ENCODE results near the gene PARVG. TPM values are rescaled to one million over a fixed set of nuclear protein-coding genes. Genes with fewer than 3 reads are reported as not detected.

The PARVG gene
- polyA plus RNA-seq, 3 donors, result 2.7 to 13.5 (median 7.3) TPM

DNA sequence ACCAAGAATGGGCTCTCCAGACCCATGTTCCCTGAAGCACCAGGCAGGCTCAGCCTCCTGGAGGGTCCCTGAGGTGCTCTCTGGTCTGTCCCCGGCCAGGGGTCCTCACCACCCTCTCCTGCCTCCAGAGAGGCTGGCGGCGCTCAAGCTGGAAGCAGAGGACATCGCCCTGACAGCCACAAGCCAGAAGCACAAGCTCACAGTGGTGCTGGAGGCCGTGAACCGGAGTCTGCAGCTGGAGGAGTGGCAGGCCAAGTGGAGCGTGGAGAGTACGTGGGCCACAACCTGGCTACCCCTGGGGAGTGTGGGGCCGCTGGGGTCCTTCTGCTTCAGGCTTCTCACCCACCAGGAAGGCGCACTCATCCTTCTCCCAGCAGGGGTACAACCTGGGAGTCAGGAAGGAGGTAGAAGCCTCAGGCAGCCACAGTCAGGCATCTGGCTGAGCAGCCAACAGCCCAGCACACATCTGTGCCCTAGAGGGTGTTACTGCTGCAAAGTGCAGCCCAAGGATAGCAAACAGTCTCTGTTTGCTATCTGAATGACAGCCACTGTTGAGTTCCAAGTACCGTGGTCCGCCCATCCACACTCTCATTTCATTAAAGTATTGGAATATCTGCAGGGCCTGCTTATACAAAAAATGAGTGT is 8.4 kb downstream of the PARVG start:
- H3K27ac ChIP-seq (ENCODE audit: low read depth, low read length), result no peak overlapping the region
- 85 to 95% (median 92%) methylated on average over 12 of the region's 12 CpGs for WGBS, 3 donors

DNA sequence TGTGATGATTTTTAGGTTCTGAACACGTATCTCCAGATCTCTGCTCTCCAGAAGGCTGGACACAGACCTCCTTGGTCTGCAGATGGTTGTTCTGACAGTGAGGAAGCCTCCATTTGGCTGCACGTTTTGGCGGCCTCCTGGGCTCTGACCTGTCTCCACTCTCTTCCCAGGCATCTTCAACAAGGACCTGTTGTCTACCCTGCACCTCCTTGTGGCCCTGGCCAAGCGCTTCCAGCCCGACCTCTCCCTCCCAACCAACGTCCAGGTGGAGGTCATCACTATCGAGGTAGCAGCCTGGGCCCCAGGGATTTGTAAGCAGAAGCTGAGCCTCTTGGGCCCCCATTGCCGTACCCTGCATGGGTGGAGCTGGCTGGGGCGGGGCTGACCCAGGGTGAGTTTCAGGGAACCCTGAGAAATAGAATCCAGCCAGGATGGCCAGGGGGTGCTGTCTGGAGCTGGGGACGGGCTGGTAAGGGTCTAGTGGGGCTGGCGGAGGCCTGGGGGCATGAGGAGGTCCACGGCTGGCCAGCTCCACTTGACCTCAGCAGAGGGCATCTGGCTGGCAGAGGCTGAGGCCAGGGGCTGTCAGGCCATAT is 9.8 kb downstream of the PARVG start:
- 72 to 83% (median 78%) methylated on average over 12 of the region's 12 CpGs for WGBS, 3 donors
- no peak overlapping the region for H3K27ac ChIP-seq (ENCODE audit: low read depth, low read length)

- WGBS, 3 donors, result 52 to 68% (median 61%) methylated on average over 8 to 9 of the region's 9 CpGs
Measured at GRCh38 chr22:44191036-44191454, 10.3 kb downstream of the PARVG start.

GRCh38 chr22:44192098-44192815 is 11.5 kb downstream of the PARVG start:
- no peak overlapping the region for H3K27ac ChIP-seq (ENCODE audit: low read depth, low read length)
- WGBS, 3 donors, result 76 to 79% (median 78%) methylated on average over 8 of the region's 8 CpGs

More at GRCh38 chr22:44191036-44191454, 10.3 kb downstream of the PARVG start:
- no peak overlapping the region for H3K27ac ChIP-seq (ENCODE audit: low read depth, low read length)

DNA sequence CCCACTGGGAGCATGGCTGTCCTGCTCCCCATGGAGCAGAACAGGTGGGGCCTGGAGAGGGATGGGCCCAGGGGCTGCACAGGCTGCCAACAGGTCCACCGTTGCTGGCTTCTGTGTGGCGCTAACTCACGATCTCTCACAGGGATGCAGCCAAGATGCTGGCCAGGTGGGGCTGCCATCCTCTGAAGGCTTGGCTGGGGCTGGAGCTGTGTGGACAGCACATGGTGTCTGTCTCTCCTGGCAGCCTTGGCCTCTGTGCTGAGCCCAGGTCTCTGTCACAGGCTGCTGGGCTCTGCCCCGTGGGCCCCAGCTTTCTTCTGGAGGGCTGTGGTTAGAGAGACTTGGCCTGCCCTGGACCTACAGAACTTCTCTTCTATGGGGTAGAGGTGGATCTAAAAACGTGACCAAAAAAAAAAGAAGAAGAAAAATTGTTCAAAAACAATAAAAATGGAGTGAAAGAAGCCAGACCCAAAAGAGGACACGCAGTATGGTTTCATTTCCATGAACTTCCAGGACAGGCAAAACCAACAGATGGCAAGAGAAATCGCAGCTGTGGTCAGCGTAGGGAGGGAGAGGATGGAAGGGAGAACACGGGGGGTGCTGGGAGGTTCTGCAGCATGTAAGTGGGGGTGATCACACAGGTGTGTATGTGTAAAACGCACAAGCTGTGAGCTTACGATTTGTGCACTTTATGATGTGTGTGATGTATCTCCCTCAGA is 12.2 kb downstream of the PARVG start:
- no peak overlapping the region for H3K27ac ChIP-seq (ENCODE audit: low read depth, low read length)
- WGBS, 3 donors, result 39 to 63% (median 46%) methylated on average over 11 of the region's 11 CpGs

DNA sequence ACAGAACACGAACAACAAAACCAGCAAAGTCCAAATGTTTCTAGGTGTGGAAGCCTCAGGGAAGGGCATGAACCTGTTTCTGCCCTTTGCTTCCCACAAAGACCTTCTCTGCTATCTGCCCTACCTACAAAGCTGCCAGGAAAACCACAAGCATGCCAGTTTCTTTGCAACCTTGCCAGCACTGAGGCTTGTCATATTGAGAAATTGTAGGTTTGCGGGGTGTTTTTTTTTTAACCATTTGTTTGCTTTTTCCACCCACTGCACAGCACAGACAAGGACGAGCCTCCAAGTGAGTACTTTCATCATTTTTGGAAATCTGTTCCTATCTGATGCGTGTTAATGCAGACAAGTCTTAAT is 12.8 kb downstream of the PARVG start:
- WGBS, 3 donors, result 35 to 43% (median 36%) methylated on average over 4 of the region's 4 CpGs

GRCh38 chr22:44194569-44194968 is 13.8 kb downstream of the PARVG start:
- WGBS, 3 donors, result 92 to 97% (median 93%) methylated on average over 2 of the region's 2 CpGs
- no peak overlapping the region for H3K27ac ChIP-seq (ENCODE audit: low read depth, low read length)

More for the DNA sequence above, 12.8 kb downstream of the PARVG start:
- H3K27ac ChIP-seq (ENCODE audit: low read depth, low read length), result no peak overlapping the region

GRCh38 chr22:44195189-44195871 is 14.6 kb downstream of the PARVG start:
- WGBS, 3 donors, result 39 to 69% (median 63%) methylated on average over 5 of the region's 5 CpGs
- no peak overlapping the region for H3K27ac ChIP-seq (ENCODE audit: low read depth, low read length)

DNA sequence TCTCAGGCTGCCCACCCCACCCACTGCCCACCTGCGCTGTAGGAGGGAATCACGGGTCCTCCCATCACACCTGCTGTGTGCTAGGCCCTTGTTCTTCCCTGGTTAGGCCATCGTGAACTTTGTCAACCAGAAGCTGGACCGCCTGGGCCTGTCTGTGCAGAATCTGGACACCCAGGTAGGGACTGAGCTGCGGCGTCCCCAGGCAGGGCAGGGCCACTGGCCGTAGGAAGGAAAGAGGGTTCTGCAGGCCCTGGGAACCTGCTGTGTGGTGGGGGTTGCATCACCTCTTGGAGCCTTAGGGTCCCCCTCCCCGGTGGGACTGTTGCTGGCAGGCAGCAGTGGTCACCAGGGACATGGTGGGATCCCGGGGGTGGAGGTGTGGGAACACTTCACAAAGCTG is 15.5 kb downstream of the PARVG start:
- no peak overlapping the region for H3K27ac ChIP-seq (ENCODE audit: low read depth, low read length)
- WGBS, 3 donors, result 48 to 66% (median 62%) methylated on average over 9 of the region's 9 CpGs

DNA sequence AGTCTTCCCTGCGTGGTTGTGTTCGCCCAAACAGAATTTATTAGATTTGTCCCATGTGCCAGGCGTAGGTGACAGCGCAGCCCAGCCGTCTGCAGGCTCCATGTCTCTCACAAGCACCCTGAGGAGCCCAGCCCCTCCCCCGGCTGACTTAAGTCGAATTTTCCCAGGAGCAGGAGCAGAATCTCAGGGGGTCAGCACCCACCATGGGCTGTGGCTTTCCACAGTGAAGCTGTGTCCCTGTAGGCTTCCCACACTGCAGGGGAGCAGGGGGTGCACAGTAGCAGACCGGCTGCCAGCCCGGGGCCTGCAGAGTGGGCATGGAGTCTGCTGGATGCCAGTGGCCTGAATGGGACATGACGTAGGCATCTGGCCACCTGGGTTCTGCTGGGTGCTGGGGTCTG is 16.0 kb downstream of the PARVG start:
- no peak overlapping the region for H3K27ac ChIP-seq (ENCODE audit: low read depth, low read length)
- 65 to 83% (median 80%) methylated on average over 10 of the region's 10 CpGs for WGBS, 3 donors

DNA sequence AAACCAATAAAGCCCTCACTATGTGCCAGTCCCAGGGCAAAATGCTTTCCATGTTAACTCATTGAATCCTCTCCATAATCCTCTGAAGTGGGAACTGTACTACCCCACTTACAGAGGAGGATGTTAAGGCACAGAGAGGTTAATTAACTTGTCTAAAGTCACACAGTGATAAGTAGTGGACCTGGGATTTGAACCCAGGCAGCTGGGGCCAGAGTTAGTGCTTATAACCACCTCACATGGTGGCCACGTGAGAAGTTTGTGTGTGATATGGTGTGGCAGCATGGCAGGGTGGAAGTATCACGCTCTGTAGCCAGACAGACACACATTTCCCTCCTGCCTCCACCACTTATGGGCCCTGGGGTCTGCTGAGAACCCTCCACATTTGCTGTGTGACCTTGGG is 16.5 kb downstream of the PARVG start:
- 89 to 95% (median 93%) methylated on average over 2 of the region's 2 CpGs for WGBS, 3 donors

GRCh38 chr22:44199164-44199563 is 18.4 kb downstream of the PARVG start:
- WGBS, 3 donors, result 55 to 97% (median 93%) methylated on average over 2 of the region's 2 CpGs
- no peak overlapping the region for H3K27ac ChIP-seq (ENCODE audit: low read depth, low read length)

More for the DNA sequence above, 16.5 kb downstream of the PARVG start:
- no peak overlapping the region for H3K27ac ChIP-seq (ENCODE audit: low read depth, low read length)

DNA sequence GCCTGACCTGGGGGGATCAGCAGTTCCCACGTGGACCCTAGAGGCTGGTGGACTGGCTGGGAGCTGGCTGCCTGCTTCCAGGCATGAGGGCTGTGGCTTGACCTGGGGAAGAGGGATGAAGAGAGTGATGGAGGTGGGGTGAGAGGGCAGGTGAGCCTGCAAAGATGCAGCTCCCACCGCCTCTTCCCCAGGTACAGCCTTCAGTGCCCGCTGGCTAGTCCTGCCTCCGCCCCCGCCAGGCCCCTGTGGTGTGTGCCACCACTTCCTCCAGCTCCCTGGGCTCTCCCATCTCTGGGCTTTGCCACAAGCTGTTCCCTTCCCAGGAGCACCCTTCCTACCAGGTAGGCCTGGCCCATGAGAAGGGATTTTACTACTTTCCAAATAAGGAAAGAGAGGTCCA is 19.1 kb downstream of the PARVG start:
- H3K27ac ChIP-seq (ENCODE audit: low read depth, low read length), result no peak overlapping the region
- 72 to 81% (median 80%) methylated on average over 4 to 5 of the region's 5 CpGs for WGBS, 3 donors

DNA sequence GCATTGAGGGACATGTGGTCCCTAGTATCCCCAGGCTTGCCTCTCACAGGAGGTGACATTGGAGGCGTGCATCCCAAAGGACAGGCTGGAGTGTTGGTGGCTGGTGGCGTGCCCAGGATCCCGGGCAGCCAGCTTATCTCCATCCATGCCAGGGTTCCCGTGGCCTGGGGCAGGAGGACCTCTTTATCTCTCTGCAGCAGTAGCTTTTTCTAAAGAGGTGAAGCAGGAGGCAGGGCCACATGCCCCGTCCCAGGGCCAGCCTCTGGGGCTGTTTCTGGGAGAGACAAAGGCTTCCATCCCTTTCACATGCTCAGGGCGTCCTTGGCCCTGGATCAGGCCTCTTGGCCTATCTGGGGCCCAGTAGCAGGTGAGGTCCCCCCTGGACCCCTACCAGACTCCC is 19.7 kb downstream of the PARVG start:
- 83 to 88% (median 87%) methylated on average over 6 of the region's 6 CpGs for WGBS, 3 donors
- no peak overlapping the region for H3K27ac ChIP-seq (ENCODE audit: low read depth, low read length)

GRCh38 chr22:44200855-44201550 is 20.3 kb downstream of the PARVG start:
- H3K27ac ChIP-seq (ENCODE audit: low read depth, low read length), result no peak overlapping the region
- 67 to 73% (median 70%) methylated on average over 17 of the region's 17 CpGs for WGBS, 3 donors

DNA sequence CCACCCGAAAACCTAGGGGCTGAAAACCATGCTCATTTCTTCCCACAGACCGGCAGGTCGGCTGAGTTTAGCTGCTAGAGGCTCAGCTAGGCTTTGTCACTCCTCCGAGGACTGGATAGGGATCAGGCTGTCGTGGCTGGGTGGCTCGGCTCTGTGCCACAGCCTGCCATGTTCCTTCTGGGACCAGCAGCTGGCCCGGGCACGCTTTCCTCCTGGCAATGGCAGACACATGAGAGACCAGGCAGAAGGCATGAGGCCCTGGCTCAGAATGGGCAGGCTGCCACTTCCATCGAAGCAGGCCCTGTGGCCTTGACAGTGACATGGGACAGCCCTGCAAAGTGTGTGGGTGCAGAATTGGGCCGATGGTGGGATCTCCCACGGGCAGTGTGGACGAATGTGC is 20.9 kb downstream of the PARVG start:
- WGBS, 3 donors, result 57 to 77% (median 73%) methylated on average over 12 of the region's 12 CpGs

DNA sequence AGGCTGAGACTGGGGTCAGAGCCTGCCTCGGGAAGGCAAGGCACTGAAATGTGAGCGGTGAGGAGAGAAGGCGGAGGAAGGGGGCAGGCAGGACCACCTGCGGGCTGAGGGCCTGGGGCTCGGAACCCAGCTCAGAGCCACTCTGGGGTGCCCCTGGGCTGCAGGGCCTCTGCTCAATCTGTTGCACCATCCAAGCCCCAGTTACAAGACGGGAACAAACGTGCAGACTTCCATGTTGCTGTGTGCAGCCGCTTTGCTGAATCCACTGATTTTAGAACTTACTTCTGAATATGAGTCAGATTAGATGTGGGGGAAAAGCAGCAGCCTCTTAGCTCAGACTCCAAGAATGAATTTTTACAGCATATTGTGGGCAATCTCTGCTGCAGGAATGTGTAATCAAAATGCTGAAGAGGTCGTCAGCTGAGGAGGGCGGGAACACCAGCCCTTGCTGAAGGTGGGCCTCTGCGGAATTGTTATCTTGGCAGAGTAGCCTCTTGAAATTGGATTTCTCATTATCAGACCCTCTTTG is 21.6 kb downstream of the PARVG start:
- 64 to 74% (median 66%) methylated on average over 11 of the region's 11 CpGs for WGBS, 3 donors
- no peak overlapping the region for H3K27ac ChIP-seq (ENCODE audit: low read depth, low read length)

More for the DNA sequence above, 20.9 kb downstream of the PARVG start:
- no peak overlapping the region for H3K27ac ChIP-seq (ENCODE audit: low read depth, low read length)

DNA sequence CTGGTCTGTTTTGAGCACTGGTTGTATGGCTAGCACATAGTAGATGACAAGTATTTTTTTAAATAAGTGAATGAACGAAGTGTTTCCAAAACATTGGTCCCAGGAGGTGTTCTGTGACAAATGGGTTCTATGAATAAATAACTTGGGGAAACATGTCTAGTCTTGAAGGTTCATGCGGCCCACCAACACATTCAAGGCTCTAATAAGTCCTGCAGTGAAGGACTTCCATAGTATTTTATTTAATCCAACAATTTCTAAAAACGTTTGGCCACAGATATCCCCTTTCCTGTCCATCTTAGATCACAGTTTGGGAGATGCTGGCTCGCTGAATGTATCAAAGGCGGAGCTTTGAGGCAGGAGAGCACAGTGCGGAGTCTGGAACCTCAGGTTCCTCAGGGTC is 22.5 kb downstream of the PARVG start:
- 47 to 73% (median 56%) methylated on average over 6 of the region's 6 CpGs for WGBS, 3 donors

More for the DNA sequence above, 22.5 kb downstream of the PARVG start:
- no peak overlapping the region for H3K27ac ChIP-seq (ENCODE audit: low read depth, low read length)

Data from adipose tissue (tissue), 3 donors.